IMR-90 (cell line): ENCODE measurements around the gene SLC25A44. TPM values are rescaled to one million over a fixed set of nuclear protein-coding genes. Genes with fewer than 3 reads are reported as not detected.

Experiments
- ATAC-seq: fragments of 200-7000 bp; cut with Tn5 transposase; 2 replicates; pipeline ENCODE4 v1.9.1; 2020; ENCODE audit warnings: low read depth, mild to moderate bottlenecking, moderate library complexity
- BruUV-seq: library from RNA; stranded (reverse); fragments of 400-500 nt; replicated peaks from 2 replicates; lab custom pipeline; 2021; lab: Mats Ljungman, UMichigan
- CTCF ChIA-PET: fragments of 300-600 bp; formaldehyde crosslinking; extraction: SDS; loops from one replicate; lab custom pipeline; 2021; ENCODE audit warnings: antibody characterized with exemption; lab: Yijun Ruan, JAX
- POLR2A ChIA-PET: fragments of 300-600 bp; sonication (Branson Sonifier 250); formaldehyde crosslinking; loops from one replicate; lab custom pipeline; 2022; ENCODE audit warnings: antibody characterized with exemption; ENCODE audit not compliant: unreplicated experiment; lab: Charles Lee
- DNase-seq: peaks from one replicate; pipeline ENCODE4 v3.0.0; 2013
- H2AFZ ChIP-seq: replicated peaks from 2 replicates; pipeline ENCODE3; 2013; ENCODE audit warnings: low read length, mild to moderate bottlenecking; ENCODE audit not compliant: poor library complexity
- H2AK5ac ChIP-seq: 2 replicates; pipeline ENCODE4 v1.6.1; 2013; ENCODE audit warnings: low read depth, low read length, inconsistent platforms
- H2AK9ac ChIP-seq: replicated peaks from 2 replicates; pipeline ENCODE3; 2013; ENCODE audit warnings: mild to moderate bottlenecking, low read depth, low read length, moderate library complexity; ENCODE audit not compliant: poor library complexity
- H2BK120ac ChIP-seq: 2 replicates; pipeline ENCODE4 v1.6.1; 2013; ENCODE audit warnings: low read depth, low read length, inconsistent platforms
- H2BK15ac ChIP-seq: 3 replicates; pipeline ENCODE4 v1.6.1; 2013; ENCODE audit warnings: low read depth, low read length, inconsistent platforms
- H2BK20ac ChIP-seq: 2 replicates; pipeline ENCODE4 v1.6.1; 2013; ENCODE audit warnings: low read depth, mild to moderate bottlenecking, inconsistent platforms, low read length, moderate library complexity
- H2BK5ac ChIP-seq: 2 replicates; pipeline ENCODE4 v1.6.1; 2013; ENCODE audit warnings: mild to moderate bottlenecking, low read depth, low read length, inconsistent platforms; ENCODE audit not compliant: poor library complexity, severe bottlenecking
- H3K14ac ChIP-seq: replicated peaks from 2 replicates; pipeline ENCODE4 v1.6.1; 2013; ENCODE audit warnings: low read depth, low read length, inconsistent platforms
- H3K18ac ChIP-seq: 2 replicates; pipeline ENCODE4 v1.6.1; 2013; ENCODE audit warnings: low read depth, low read length, control low read depth
- H3K23ac ChIP-seq: 2 replicates; pipeline ENCODE4 v1.6.1; 2013; ENCODE audit warnings: low read depth, low read length, inconsistent platforms
- H3K27ac ChIP-seq: 2 replicates; pipeline ENCODE4 v1.5.1; 2013; ENCODE audit warnings: mild to moderate bottlenecking, control low read depth, low read length; ENCODE audit not compliant: insufficient read depth
- H3K27me3 ChIP-seq: 2 replicates; pipeline ENCODE4 v1.6.1; 2013; ENCODE audit warnings: low read length; ENCODE audit not compliant: control insufficient read depth, insufficient read depth
- H3K36me3 ChIP-seq: 2 replicates; pipeline ENCODE4 v1.6.1; 2013; ENCODE audit warnings: low read length, mixed read lengths; ENCODE audit not compliant: control insufficient read depth, insufficient read depth
- H3K4ac ChIP-seq: 2 replicates; pipeline ENCODE4 v1.6.1; 2013; ENCODE audit warnings: low read depth, low read length, inconsistent platforms
- H3K4me1 ChIP-seq: 2 replicates; pipeline ENCODE4 v1.6.1; 2013; ENCODE audit warnings: low read length, mixed read lengths; ENCODE audit not compliant: control insufficient read depth, insufficient read depth
- H3K4me2 ChIP-seq: 2 replicates; pipeline ENCODE4 v1.6.1; 2013; ENCODE audit warnings: low read depth, mild to moderate bottlenecking, control low read depth, low read length, moderate library complexity
- H3K4me3 ChIP-seq: 2 replicates; pipeline ENCODE4 v1.5.1; 2013; ENCODE audit warnings: low read depth, mild to moderate bottlenecking, control low read depth, low read length, moderate library complexity; ENCODE audit not compliant: insufficient read depth
- H3K56ac ChIP-seq: 2 replicates; pipeline ENCODE4 v1.6.1; 2013; ENCODE audit warnings: low read length, inconsistent platforms; ENCODE audit not compliant: insufficient read depth; ENCODE audit errors: extremely low read depth
- H3K79me1 ChIP-seq, 2 experiments: 2 replicates each; pipeline ENCODE4 v1.6.1; 2013; ENCODE audit warnings: low read length in 2 of 2, inconsistent platforms in 1 of 2, low read depth in 1 of 2
- H3K9ac ChIP-seq: 2 replicates; pipeline ENCODE4 v1.6.1; 2013; ENCODE audit warnings: low read depth, low read length, control low read depth
- H3K9me1 ChIP-seq: 2 replicates; pipeline ENCODE4 v1.6.1; 2013; ENCODE audit warnings: low read length, inconsistent platforms; ENCODE audit not compliant: insufficient read depth
- H3K9me3 ChIP-seq: 2 replicates; pipeline ENCODE4 v1.6.1; 2013; ENCODE audit warnings: low read length; ENCODE audit not compliant: control insufficient read depth, insufficient read depth
- H4K20me1 ChIP-seq: 2 replicates; pipeline ENCODE4 v1.6.1; 2013; ENCODE audit warnings: low read length, inconsistent platforms; ENCODE audit not compliant: insufficient read depth
- H4K5ac ChIP-seq: 2 replicates; pipeline ENCODE4 v1.6.1; 2013; ENCODE audit warnings: mild to moderate bottlenecking, low read depth, low read length, control low read depth
- H4K8ac ChIP-seq, 2 experiments: 2 replicates each; pipeline ENCODE4 v1.6.1; 2013; ENCODE audit warnings: low read depth in 2 of 2, low read length in 2 of 2, control low read depth in 1 of 2, inconsistent platforms in 1 of 2
- H4K91ac ChIP-seq: 2 replicates; pipeline ENCODE4 v1.6.1; 2013; ENCODE audit warnings: low read depth, low read length, inconsistent platforms; ENCODE audit not compliant: insufficient read depth
- FOS ChIP-seq: fragments of 150-350 bp; IDR thresholded peaks from 2 replicates; pipeline ENCODE4 v1.6.1; 2016; ENCODE audit warnings: low read depth, low read length
- MAFK ChIP-seq: IDR thresholded peaks from 2 replicates; pipeline ENCODE4 v1.6.1; 2012; ENCODE audit warnings: low read depth, low read length, improper control_type of control experiment
- MXI1 ChIP-seq: IDR thresholded peaks from 2 replicates; pipeline ENCODE4 v1.6.1; 2012; ENCODE audit warnings: low read depth, mild to moderate bottlenecking, low read length, moderate library complexity, borderline replicate concordance
- SMC3 ChIP-seq: fragments of 150-350 bp; IDR thresholded peaks from 2 replicates; pipeline ENCODE4 v1.6.1; 2016; ENCODE audit warnings: low read depth, mild to moderate bottlenecking, antibody characterized with exemption, low read length, moderate library complexity
- WGBS, 2 experiments: methylation state at CpG; one replicate each; pipeline versions ENCODE4 v1.1.5 to v1.1.7; 2013; ENCODE audit warnings: missing lambda C conversion rate in 2 of 2; ENCODE audit not compliant: insufficient read length in 1 of 2; ENCODE audit errors: extremely low coverage in 2 of 2; 5-methylcytosine and 5-hydroxymethylcytosine counted together
- dilution Hi-C: fragments of 300-500 bp; cut with HindIII; formaldehyde crosslinking; loops from one replicate; pipeline ENCODE4 v1.14.3; 2018; ENCODE audit warnings: low sequenced_read_pairs; ENCODE audit not compliant: unreplicated experiment
- in situ Hi-C: fragments of 300-500 bp; cut with MboI; formaldehyde crosslinking; loops from 3 replicates; pipeline ENCODE4 v1.14.3; 2019; ENCODE audit warnings: low sequenced_read_pairs, inconsistent platforms, mixed read lengths
- intact Hi-C: fragments of 100-400 bp; cut with micrococcal nuclease; formaldehyde crosslinking; loops from 2 replicates; pipeline ENCODE4 v1.10.0; 2022
- polyA plus RNA-seq, 3 experiments: library from polyadenylated mRNA; depleted of rRNA; stranded (reverse); fragments of >200 nt; gene quantifications; 2 replicates each; pipeline ENCODE4 v1.2.3, GENCODE V29; 2012; ENCODE audit warnings: low replicate concordance in 1 of 3
- total RNA-seq: library from RNA; depleted of rRNA; stranded (reverse); fragments of >200 nt; gene quantifications from 2 replicates; pipeline ENCODE4 v1.2.3, GENCODE V29; 2012
- TF ChIP-seq, protein P1 (sequence below): fragments of 150-350 bp; IDR thresholded peaks from 2 replicates; pipeline ENCODE4 v1.6.1; 2017; ENCODE audit warnings: mild to moderate bottlenecking, antibody characterized with exemption, low read length, low read depth

The SLC25A44 gene
- total and polyA plus RNA-seq, 2 of the 4 experiments (the other 2 are of a cell fraction), result 12.7 to 20.2 TPM

- TF ChIP-seq SMC3, result no peak
Measured at GRCh38 chr1:156172696-156173470, 21.0 kb upstream of the SLC25A44 start (continued).

DNA sequence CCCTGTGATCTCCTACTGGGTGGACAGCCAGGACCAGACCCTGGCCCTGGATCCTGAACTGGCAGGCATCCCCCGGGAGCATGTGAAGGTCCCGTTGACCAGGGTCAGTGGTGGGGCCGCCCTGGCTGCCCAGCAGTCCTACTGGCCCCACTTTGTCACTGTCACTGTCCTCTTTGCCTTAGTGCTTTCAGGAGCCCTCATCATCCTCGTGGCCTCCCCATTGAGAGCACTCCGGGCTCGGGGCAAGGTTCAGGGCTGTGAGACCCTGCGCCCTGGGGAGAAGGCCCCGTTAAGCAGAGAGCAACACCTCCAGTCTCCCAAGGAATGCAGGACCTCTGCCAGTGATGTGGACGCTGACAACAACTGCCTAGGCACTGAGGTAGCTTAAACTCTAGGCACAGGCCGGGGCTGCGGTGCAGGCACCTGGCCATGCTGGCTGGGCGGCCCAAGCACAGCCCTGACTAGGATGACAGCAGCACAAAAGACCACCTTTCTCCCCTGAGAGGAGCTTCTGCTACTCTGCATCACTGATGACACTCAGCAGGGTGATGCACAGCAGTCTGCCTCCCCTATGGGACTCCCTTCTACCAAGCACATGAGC, 17.2 kb upstream of the SLC25A44 start:
- H3K4me3 ChIP-seq, result no peak overlapping the region
- no peaks in the 10 kb centered on the region for H3K4me1 ChIP-seq
- H3K79me1 ChIP-seq, result no peaks in the 10 kb centered on the region
- WGBS, 2 experiments, result 63% methylated on average over 12 of the region's 12 CpGs; no CpG with 5 or more reads in 1 of the 2 experiments
- no peaks in the 10 kb centered on the region for H4K20me1 ChIP-seq
- no peak overlapping the region for H2AK9ac ChIP-seq
- H3K18ac ChIP-seq, result no peak overlapping the region
- CTCF ChIA-PET, result no interaction called here
- H2AFZ ChIP-seq, result no peak overlapping the region
- DNase-seq, result no peak
- H3K56ac ChIP-seq, result no peak overlapping the region
- no peak overlapping the region for H3K23ac ChIP-seq
- H2AK5ac ChIP-seq, result no peak overlapping the region
- intact Hi-C loops (no loop called here), dilution Hi-C loops (no loop called here), in situ Hi-C loops (no loop called here)
- H3K9me1 ChIP-seq, result no peaks in the 10 kb centered on the region
- H4K5ac ChIP-seq, result no peak overlapping the region
- no peak overlapping the region for H2BK20ac ChIP-seq
- no peak for TF ChIP-seq MAFK
- TF ChIP-seq, protein P1, sequence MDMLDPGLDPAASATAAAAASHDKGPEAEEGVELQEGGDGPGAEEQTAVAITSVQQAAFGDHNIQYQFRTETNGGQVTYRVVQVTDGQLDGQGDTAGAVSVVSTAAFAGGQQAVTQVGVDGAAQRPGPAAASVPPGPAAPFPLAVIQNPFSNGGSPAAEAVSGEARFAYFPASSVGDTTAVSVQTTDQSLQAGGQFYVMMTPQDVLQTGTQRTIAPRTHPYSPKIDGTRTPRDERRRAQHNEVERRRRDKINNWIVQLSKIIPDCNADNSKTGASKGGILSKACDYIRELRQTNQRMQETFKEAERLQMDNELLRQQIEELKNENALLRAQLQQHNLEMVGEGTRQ, result no peak
- no peak for TF ChIP-seq FOS
- TF ChIP-seq MXI1, result no peak
- no peak overlapping the region for H4K91ac ChIP-seq
- no peak overlapping the region for H2BK120ac ChIP-seq
- no peak overlapping the region for H3K9ac ChIP-seq
- POLR2A ChIA-PET, result no interaction called here
- H3K14ac ChIP-seq, result no peak overlapping the region
- no peaks in the 10 kb centered on the region for H3K36me3 ChIP-seq
- ATAC-seq, result no peak
- H3K27me3 ChIP-seq, result peaks cover 17% of the 10 kb centered on the region; the same call in 1 of the 2 replicates
- H3K9me3 ChIP-seq, result no peaks in the 10 kb centered on the region
- no TSS peak for BruUV-seq
- no peak overlapping the region for H2BK5ac ChIP-seq
- no peak overlapping the region for H3K4me2 ChIP-seq
- no peak overlapping the region for H3K27ac ChIP-seq
- no peak overlapping the region for H2BK15ac ChIP-seq
- H4K8ac ChIP-seq, result no peak overlapping the region
- H3K4ac ChIP-seq, result no peak overlapping the region
